Cerebellar nuclear complex (tissue), 1 donor: Measurements from ENCODE around the gene GPAM.
A peak's percentile ranks its signal among the peaks of the same experiment; 100 is the strongest.

Source experiments
- DNase-seq, 2 experiments: peaks; one replicate each; lab custom pipeline; 2025; lab: John Stamatoyannopoulos, UW

The GPAM gene

GRCh38 chr10:112182784-112183328 is 709 bp downstream of the GPAM start:
- no peak for DNase-seq

- DNase-seq = no peak
Measured at GRCh38 chr10:112177247-112177646, 6.3 kb downstream of the GPAM start.

GRCh38 chr10:112176543-112176942 is 7.0 kb downstream of the GPAM start:
- DNase-seq = no peak

GRCh38 chr10:112175409-112175808 is 8.2 kb downstream of the GPAM start:
- DNase-seq = no peak

GRCh38 chr10:112173206-112173605 is 10.4 kb downstream of the GPAM start:
- DNase-seq = no peak

- no peak for DNase-seq
Measured at GRCh38 chr10:112168733-112169132, 14.8 kb downstream of the GPAM start.

- DNase-seq = no peak
Measured at GRCh38 chr10:112166800-112167199, 16.8 kb downstream of the GPAM start.

- no peak for DNase-seq
Measured at GRCh38 chr10:112161757-112162518, 21.6 kb downstream of the GPAM start.

GRCh38 chr10:112160834-112161233 is 22.7 kb downstream of the GPAM start:
- no peak for DNase-seq

GRCh38 chr10:112159469-112159868 is 24.1 kb downstream of the GPAM start:
- DNase-seq = no peak

- no peak for DNase-seq
Measured at GRCh38 chr10:112151524-112152039, 32.0 kb downstream of the GPAM start.

GRCh38 chr10:112148331-112148730 is 35.2 kb downstream of the GPAM start:
- DNase-seq = no peak

GRCh38 chr10:112146799-112147198 is 36.8 kb downstream of the GPAM start:
- DNase-seq = no peak

- no peak for DNase-seq
Measured at GRCh38 chr10:112145263-112145662, 38.3 kb downstream of the GPAM start.

- DNase-seq = no peak
Measured at GRCh38 chr10:112143420-112143819, 40.1 kb downstream of the GPAM start.

GRCh38 chr10:112141292-112141691 is 42.3 kb downstream of the GPAM start:
- DNase-seq = no peak

GRCh38 chr10:112140110-112140970 is 43.2 kb downstream of the GPAM start:
- peak in 1 of 2 experiments; percentile 47 for DNase-seq

- no peak for DNase-seq
Measured at GRCh38 chr10:112139176-112139575, 44.4 kb downstream of the GPAM start.

GRCh38 chr10:112137154-112137987 is 46.2 kb downstream of the GPAM start:
- peak; percentile 3 to 72 for DNase-seq

GRCh38 chr10:112136486-112137153 is 46.9 kb downstream of the GPAM start:
- no peak for DNase-seq

- DNase-seq = no peak
Measured at GRCh38 chr10:112135604-112136003, 48.0 kb downstream of the GPAM start.
